Neuronal stem cell (in vitro differentiated cells): ENCODE results near the gene APC.
A peak's percentile ranks its signal among the peaks of the same experiment; 100 is the strongest.

Source experiments
- DNase-seq: peaks from one replicate; pipeline ENCODE4 v3.0.0-alpha.2; 2013; ENCODE audit warnings: low spot score
- H2AFZ ChIP-seq: one replicate; pipeline ENCODE4 v1.6.1; 2013; ENCODE audit warnings: mild to moderate bottlenecking, low read length, inconsistent platforms
- H2AK5ac ChIP-seq: 2 replicates; pipeline ENCODE4 v1.6.1; 2013; ENCODE audit warnings: low read depth, mild to moderate bottlenecking, inconsistent platforms, low read length, moderate library complexity, mixed read lengths
- H2BK120ac ChIP-seq: 2 replicates; pipeline ENCODE4 v1.6.1; 2013; ENCODE audit warnings: low read depth, mild to moderate bottlenecking, inconsistent platforms, low read length, moderate library complexity, mixed read lengths
- H2BK12ac ChIP-seq: one replicate; pipeline ENCODE4 v1.6.1; 2013; ENCODE audit warnings: low read length, inconsistent platforms
- H2BK15ac ChIP-seq: 2 replicates; pipeline ENCODE4 v1.6.1; 2013; ENCODE audit warnings: mild to moderate bottlenecking, low read length, inconsistent platforms, mixed read lengths
- H2BK5ac ChIP-seq: one replicate; pipeline ENCODE4 v1.6.1; 2013; ENCODE audit warnings: inconsistent platforms, mild to moderate bottlenecking, low read length, moderate library complexity
- H3K14ac ChIP-seq: one replicate; pipeline ENCODE4 v1.6.1; 2013; ENCODE audit warnings: low read length, inconsistent platforms
- H3K18ac ChIP-seq: 2 replicates; pipeline ENCODE4 v1.6.1; 2013; ENCODE audit warnings: low read length, inconsistent platforms
- H3K23ac ChIP-seq: 2 replicates; pipeline ENCODE4 v1.6.1; 2013; ENCODE audit warnings: low read depth, mild to moderate bottlenecking, mixed read lengths, low read length, inconsistent platforms; ENCODE audit not compliant: poor library complexity
- H3K27ac ChIP-seq: replicated peaks from 3 replicates; pipeline ENCODE4 v1.5.1; 2013; ENCODE audit warnings: low read length, inconsistent platforms
- H3K27me3 ChIP-seq, 3 experiments: 2 replicates each; pipeline ENCODE4 v1.6.1; 2013; ENCODE audit warnings: low read length in 3 of 3, mild to moderate bottlenecking in 2 of 3, inconsistent platforms in 1 of 3, low read depth in 1 of 3, mixed read lengths in 1 of 3, moderate library complexity in 1 of 3; ENCODE audit not compliant: control insufficient read depth in 3 of 3, insufficient read depth in 3 of 3
- H3K36me3 ChIP-seq, 2 donors: replicated peaks in 1 of 2; 2 replicates each; pipeline ENCODE4 v1.6.1; 2013; ENCODE audit warnings: low read length in 2 of 2; ENCODE audit not compliant: control insufficient read depth in 2 of 2, insufficient read depth in 2 of 2
- H3K4ac ChIP-seq: 2 replicates; pipeline ENCODE4 v1.6.1; 2013; ENCODE audit warnings: inconsistent platforms, mild to moderate bottlenecking, low read length, moderate library complexity
- H3K4me1 ChIP-seq, 2 donors: 1 replicate in 1 of 2; 2 replicates in 1 of 2; pipeline ENCODE4 v1.6.1; 2013; ENCODE audit warnings: low read length in 2 of 2, low read depth in 1 of 2; ENCODE audit not compliant: control insufficient read depth in 2 of 2, insufficient read depth in 1 of 2
- H3K4me2 ChIP-seq: one replicate; pipeline ENCODE4 v1.6.1; 2013; ENCODE audit warnings: mild to moderate bottlenecking, low read length, inconsistent platforms; ENCODE audit not compliant: insufficient read depth, poor library complexity, severe bottlenecking
- H3K4me3 ChIP-seq, 2 donors: 2 replicates each; pipeline ENCODE4 v1.5.1; 2013; ENCODE audit warnings: low read length in 2 of 2, mild to moderate bottlenecking in 2 of 2, inconsistent platforms in 1 of 2, moderate library complexity in 1 of 2
- H3K79me1 ChIP-seq: one replicate; pipeline ENCODE4 v1.6.1; 2013; ENCODE audit warnings: low read depth, mild to moderate bottlenecking, inconsistent platforms, low read length, moderate library complexity
- H3K9ac ChIP-seq: one replicate; pipeline ENCODE4 v1.6.1; 2013; ENCODE audit warnings: mild to moderate bottlenecking, low read depth, low read length, inconsistent platforms; ENCODE audit not compliant: poor library complexity
- H3K9me3 ChIP-seq, 2 donors: replicated peaks in 1 of 2; 2 replicates each; pipeline versions ENCODE3 to v1.6.1; 2013; ENCODE audit warnings: low read length in 2 of 2, mild to moderate bottlenecking in 2 of 2, inconsistent platforms in 1 of 2, low read depth in 1 of 2, mixed read lengths in 1 of 2, moderate library complexity in 1 of 2; ENCODE audit not compliant: control insufficient read depth in 2 of 2, insufficient read depth in 1 of 2
- H4K8ac ChIP-seq: one replicate; pipeline ENCODE4 v1.6.1; 2013; ENCODE audit warnings: low read depth, mild to moderate bottlenecking, inconsistent platforms, low read length, moderate library complexity
- H4K91ac ChIP-seq: one replicate; pipeline ENCODE4 v1.6.1; 2013; ENCODE audit warnings: low read length, low read depth, mild to moderate bottlenecking, inconsistent platforms; ENCODE audit not compliant: poor library complexity
- WGBS, 2 donors: extraction: QIAGEN DNeasy Blood & Tissue Kit; methylation state at CpG; one replicate each; pipeline ENCODE4 v1.1.7; 2013; ENCODE audit warnings: missing lambda C conversion rate in 2 of 2, mixed read lengths in 1 of 2; ENCODE audit not compliant: insufficient read length in 2 of 2, insufficient replicate concordance in 1 of 2; ENCODE audit errors: extremely low coverage in 2 of 2; 5-methylcytosine and 5-hydroxymethylcytosine counted together

APC gene

DNA sequence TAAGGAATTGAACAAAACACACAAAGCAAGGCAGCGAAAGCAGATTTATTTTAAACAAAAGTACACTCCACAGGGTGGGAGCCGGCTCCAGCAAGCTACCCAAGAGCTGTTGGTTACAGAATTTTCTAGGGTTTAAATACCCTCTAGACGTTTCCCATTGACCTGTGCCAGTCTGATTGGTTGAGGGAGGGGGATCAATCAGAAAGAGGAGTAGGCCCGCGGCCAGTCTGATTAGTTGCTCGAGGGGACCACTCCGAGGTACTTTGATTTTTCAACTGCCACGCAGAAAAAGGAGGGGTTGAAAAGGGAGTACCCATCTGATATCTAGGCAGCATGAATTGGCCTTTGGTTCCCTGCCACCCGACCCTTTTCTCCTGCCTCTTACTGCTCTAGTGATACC, 124.4 kb downstream of the APC start:
- no peak overlapping the region for H3K27ac ChIP-seq
- DNase-seq = no peak
- H3K4ac ChIP-seq = no peak overlapping the region
- H4K8ac ChIP-seq = no peak overlapping the region
- H3K36me3 ChIP-seq = peaks cover 6 to 48% of the 10 kb centered on the region in 2 donors
- no peaks in the 10 kb centered on the region for H3K79me1 ChIP-seq
- H3K18ac ChIP-seq = no peak overlapping the region
- no peak overlapping the region for H3K14ac ChIP-seq
- H2BK5ac ChIP-seq = no peak overlapping the region
- H3K9me3 ChIP-seq = no peaks in the 10 kb centered on the region
- H3K27me3 ChIP-seq = no peaks in the 10 kb centered on the region
- H2AK5ac ChIP-seq = no peak overlapping the region
- no peak overlapping the region for H2BK15ac ChIP-seq
- H3K9ac ChIP-seq = no peak overlapping the region
- H3K4me1 ChIP-seq = peaks cover 3 to 11% of the 10 kb centered on the region in 2 donors
- WGBS, 2 donors = no CpG with 5 or more reads among the region's 9 CpGs
- H4K91ac ChIP-seq = no peak overlapping the region
- no peak overlapping the region for H2BK12ac ChIP-seq
- peak overlapping the region; percentile 19 to 75 for H3K4me3 ChIP-seq
- H2BK120ac ChIP-seq = no peak overlapping the region
- peak overlapping the region; percentile 38 for H3K4me2 ChIP-seq
- no peak overlapping the region for H3K23ac ChIP-seq
- H2AFZ ChIP-seq = no peak overlapping the region

DNA sequence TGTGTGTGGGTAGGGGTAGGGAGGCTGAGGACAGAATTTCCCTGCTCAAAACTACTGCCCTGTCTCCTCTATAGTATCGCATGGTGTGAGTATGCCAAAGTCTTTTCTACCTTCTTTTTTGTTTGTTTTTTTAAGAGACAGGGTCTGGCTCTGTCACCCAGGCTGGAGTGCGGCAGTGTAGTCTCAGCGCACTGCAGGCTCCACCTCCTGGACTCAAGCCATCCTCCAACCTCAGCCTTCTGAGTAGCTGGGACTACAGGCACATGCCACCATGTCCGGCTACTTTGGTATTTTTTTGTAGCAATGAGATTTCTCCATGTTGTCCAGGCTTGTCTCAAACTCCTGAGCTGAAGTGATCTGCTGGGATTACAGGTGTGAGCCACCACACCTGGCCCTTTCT, 125.9 kb downstream of the APC start:
- Histone ChIP-seq H2BK120ac (no peak overlapping the region), H3K4me3 (no peak overlapping the region), H2AFZ (no peak overlapping the region), H3K4me2 (no peak overlapping the region), H4K91ac (no peak overlapping the region), H3K18ac (no peak overlapping the region), H3K27ac (no peak overlapping the region), H3K79me1 (no peaks in the 10 kb centered on the region), H3K4me1 (peaks cover 3 to 11% of the 10 kb centered on the region in 2 donors), H2BK5ac (no peak overlapping the region), H2BK12ac (no peak overlapping the region), H4K8ac (no peak overlapping the region), H3K27me3 (no peaks in the 10 kb centered on the region), H3K14ac (no peak overlapping the region), H3K23ac (no peak overlapping the region), H3K36me3 (peaks cover 6 to 62% of the 10 kb centered on the region in 2 donors), H3K9me3 (no peaks in the 10 kb centered on the region), H3K4ac (no peak overlapping the region), H2AK5ac (no peak overlapping the region), H3K9ac (no peak overlapping the region), H2BK15ac (no peak overlapping the region)
- WGBS, 2 donors = no CpG with 5 or more reads among the region's 4 CpGs
- no peak for DNase-seq

DNA sequence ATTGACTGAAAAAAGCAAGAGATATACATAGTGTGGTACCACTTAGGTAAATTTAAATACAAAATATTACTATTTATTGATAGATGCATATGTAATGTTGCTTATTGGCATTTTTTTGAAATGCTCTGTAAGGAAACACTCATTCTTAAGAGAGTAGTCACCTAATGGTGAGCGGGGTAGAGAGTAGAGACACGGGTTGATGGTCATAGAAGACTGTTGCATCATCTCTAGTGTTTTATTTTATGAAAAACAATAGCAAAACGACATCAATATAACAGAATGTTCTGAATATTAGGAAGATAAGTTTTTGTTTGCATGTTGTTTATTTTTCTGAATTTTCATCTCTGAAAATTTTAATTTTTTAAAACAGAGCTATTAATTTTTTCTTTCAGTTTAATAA, 127.4 kb downstream of the APC start:
- Histone ChIP-seq H3K4me3 (no peak overlapping the region), H3K14ac (no peak overlapping the region), H3K23ac (no peak overlapping the region), H3K18ac (no peak overlapping the region), H3K36me3 (peaks cover 8 to 77% of the 10 kb centered on the region in 2 donors), H3K4me2 (no peak overlapping the region), H3K4ac (no peak overlapping the region), H3K27me3 (no peaks in the 10 kb centered on the region), H4K91ac (no peak overlapping the region), H3K79me1 (peaks cover 2% of the 10 kb centered on the region), H3K9ac (no peak overlapping the region), H3K9me3 (no peaks in the 10 kb centered on the region), H2BK12ac (no peak overlapping the region), H2BK5ac (no peak overlapping the region), H2AFZ (no peak overlapping the region), H3K4me1 (peaks cover 3 to 11% of the 10 kb centered on the region in 2 donors), H2AK5ac (no peak overlapping the region), H4K8ac (no peak overlapping the region), H3K27ac (no peak overlapping the region), H2BK15ac (no peak overlapping the region), H2BK120ac (no peak overlapping the region)
- WGBS, 2 donors = no CpG with 5 or more reads among the region's 3 CpGs
- DNase-seq = no peak

DNA sequence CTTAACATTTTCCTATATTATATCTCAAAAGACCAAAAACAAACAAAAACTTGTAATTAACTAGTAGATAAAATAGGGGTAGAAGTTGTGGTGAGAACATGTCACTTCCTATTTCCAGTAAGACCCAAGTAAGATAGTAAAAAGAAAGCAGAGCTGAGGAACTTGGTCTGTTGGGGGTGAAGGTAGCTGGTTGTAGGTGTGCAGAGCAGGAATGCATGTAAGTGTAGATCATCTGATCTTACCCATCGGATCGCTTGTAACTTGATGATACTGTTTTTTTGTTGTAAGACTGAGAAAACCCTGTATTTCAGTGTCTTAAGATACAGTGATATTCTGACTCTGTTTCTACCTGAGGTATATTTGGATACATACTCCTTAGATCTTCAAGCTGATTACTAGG, 129.1 kb downstream of the APC start:
- no peak for DNase-seq
- no peak overlapping the region for H2BK12ac ChIP-seq
- H3K36me3 ChIP-seq = peaks cover 12 to 93% of the 10 kb centered on the region in 2 donors
- no peak overlapping the region for H3K9ac ChIP-seq
- H3K18ac ChIP-seq = no peak overlapping the region
- no peak overlapping the region for H2AK5ac ChIP-seq
- H2BK120ac ChIP-seq = no peak overlapping the region
- H3K9me3 ChIP-seq = no peaks in the 10 kb centered on the region
- H3K4me1 ChIP-seq = peaks cover 3 to 8% of the 10 kb centered on the region in 2 donors
- H3K4ac ChIP-seq = no peak overlapping the region
- H3K4me3 ChIP-seq = no peak overlapping the region
- H3K27ac ChIP-seq = no peak overlapping the region
- H3K27me3 ChIP-seq = no peaks in the 10 kb centered on the region
- H4K91ac ChIP-seq = no peak overlapping the region
- WGBS, 2 donors = no CpG with 5 or more reads among the region's 2 CpGs
- no peak overlapping the region for H3K14ac ChIP-seq
- H4K8ac ChIP-seq = no peak overlapping the region
- peaks cover 4% of the 10 kb centered on the region for H3K79me1 ChIP-seq
- no peak overlapping the region for H3K4me2 ChIP-seq
- no peak overlapping the region for H2AFZ ChIP-seq
- H2BK5ac ChIP-seq = no peak overlapping the region
- H3K23ac ChIP-seq = no peak overlapping the region
- no peak overlapping the region for H2BK15ac ChIP-seq
